HCT116 (cell line): ENCODE data around the gene RILPL1. TPM values are rescaled to one million over a fixed set of nuclear protein-coding genes. Genes with fewer than 3 reads are reported as not detected.

Experiments
- ATAC-seq: fragments of 200-7000 bp; cut with Tn5 transposase; 2 replicates; pipeline ENCODE4 v1.9.1; 2020; ENCODE audit warnings: mild to moderate bottlenecking, moderate library complexity
- BruUV-seq: library from RNA; stranded (reverse); fragments of 400-500 nt; replicated peaks from 2 replicates; lab custom pipeline; 2021; lab: Mats Ljungman, UMichigan
- CTCF ChIA-PET: fragments of 300-600 bp; sonication (Branson Sonifier 250); formaldehyde crosslinking; loops from one replicate; lab custom pipeline; 2021; ENCODE audit warnings: antibody characterized with exemption; lab: Charles Lee
- POLR2A ChIA-PET: fragments of 300-600, 350-600 bp; sonication (Branson Sonifier 250); formaldehyde crosslinking; loops from one replicate; lab custom pipeline; 2021; ENCODE audit warnings: antibody characterized with exemption; lab: Charles Lee
- RAD21 ChIA-PET, 2 experiments: fragments of 300-600 bp; sonication (Branson Sonifier 250); formaldehyde crosslinking; loops; one replicate each; lab custom pipeline; 2023; ENCODE audit warnings: low total read pairs in 2 of 2; ENCODE audit not compliant: uncharacterized antibody in 2 of 2, unreplicated experiment in 2 of 2, low non-redundant PET in 1 of 2; lab: Charles Lee
- DNase-seq: peaks from one replicate; pipeline ENCODE4 v3.0.0-alpha.2; 2010; ENCODE audit warnings: low read depth, low spot score
- H2AFZ ChIP-seq: fragments of 200-600 bp; shearing (Covaris generic), sonication (generic); 2 replicates; pipeline ENCODE4 v1.6.1; 2017; ENCODE audit warnings: low read depth, mixed run types, mixed read lengths, antibody characterized with exemption, low read length; ENCODE audit not compliant: poor library complexity, severe bottlenecking
- H3K27ac ChIP-seq: 2 replicates; pipeline ENCODE4 v1.5.1; 2012; ENCODE audit warnings: low read depth, low read length
- H3K27me3 ChIP-seq: fragments of 200-600 bp; sonication (generic); 2 replicates; pipeline ENCODE4 v1.6.1; 2016; ENCODE audit warnings: mixed run types, low read length, mixed read lengths; ENCODE audit not compliant: insufficient read depth
- H3K36me3 ChIP-seq, 2 experiments: fragments of 200-500 bp in 1 of 2; fragments of 200-600 bp in 1 of 2; sonication (Bioruptor generic) in 1 of 2; sonication (generic) in 1 of 2; 2 replicates each; pipeline versions ENCODE4 v1.5.1 to v1.6.1; 2014 to 2016; ENCODE audit warnings: low read length in 2 of 2, inconsistent platforms in 1 of 2, mixed read lengths in 1 of 2, mixed run types in 1 of 2; ENCODE audit not compliant: insufficient read depth in 2 of 2, control insufficient read depth in 1 of 2
- H3K4me1 ChIP-seq, 2 experiments: fragments of 200-600 bp in 1 of 2; sonication (generic) in 1 of 2; 2 replicates each; pipeline versions ENCODE4 v1.5.1 to v1.6.1; 2012 to 2017; ENCODE audit warnings: low read length in 2 of 2, inconsistent platforms in 1 of 2, mild to moderate bottlenecking in 1 of 2, mixed read lengths in 1 of 2, mixed run types in 1 of 2, moderate library complexity in 1 of 2; ENCODE audit not compliant: insufficient read depth in 2 of 2, control insufficient read depth in 1 of 2
- H3K4me2 ChIP-seq: fragments of 200-600 bp; sonication (generic); 2 replicates; pipeline ENCODE4 v1.6.1; 2017; ENCODE audit warnings: mixed run types, low read length, mixed read lengths
- H3K4me3 ChIP-seq, 2 experiments: fragments of 200-600 bp in 1 of 2; sonication (generic) in 1 of 2; replicated peaks in 1 of 2; 2 replicates each; pipeline ENCODE4 v1.5.1; 2011 to 2016; ENCODE audit warnings: low read length in 2 of 2, control low read depth in 1 of 2, low read depth in 1 of 2, mild to moderate bottlenecking in 1 of 2, mixed read lengths in 1 of 2, mixed run types in 1 of 2
- H3K79me2 ChIP-seq: fragments of 200-600 bp; sonication (generic); 2 replicates; pipeline ENCODE4 v1.6.1; 2017; ENCODE audit warnings: mild to moderate bottlenecking, mixed run types, low read length, moderate library complexity, mixed read lengths; ENCODE audit not compliant: insufficient read depth
- H3K9ac ChIP-seq: fragments of 200-600 bp; sonication (generic); 2 replicates; pipeline ENCODE4 v1.6.1; 2016; ENCODE audit warnings: low read length, mixed read lengths
- H3K9me2 ChIP-seq: fragments of 200-600 bp; sonication (generic), shearing (Covaris generic); 2 replicates; pipeline ENCODE4 v1.6.1; 2017; ENCODE audit warnings: mixed run types, mild to moderate bottlenecking, moderate library complexity; ENCODE audit not compliant: insufficient read depth
- H3K9me3 ChIP-seq, 2 experiments: fragments of 200-500 bp in 1 of 2; fragments of 200-600 bp in 1 of 2; sonication (Bioruptor generic) in 1 of 2; sonication (generic) in 1 of 2; 2 replicates each; pipeline ENCODE4 v1.6.1; 2014 to 2017; ENCODE audit warnings: low read length in 2 of 2, mixed read lengths in 2 of 2, inconsistent platforms in 1 of 2, low read depth in 1 of 2, mild to moderate bottlenecking in 1 of 2, mixed run types in 1 of 2, moderate library complexity in 1 of 2; ENCODE audit not compliant: control insufficient read depth in 1 of 2, insufficient read depth in 1 of 2
- H4K20me1 ChIP-seq: fragments of 200-600 bp; sonication (generic), shearing (Covaris generic); 2 replicates; pipeline ENCODE4 v1.6.1; 2017; ENCODE audit warnings: mixed run types, mild to moderate bottlenecking, moderate library complexity; ENCODE audit not compliant: insufficient read depth
- ELF1 ChIP-seq: IDR thresholded peaks from 2 replicates; pipeline ENCODE4 v1.6.1; 2012; ENCODE audit warnings: low read depth, borderline replicate concordance
- FOSL1 ChIP-seq: IDR thresholded peaks from 2 replicates; pipeline ENCODE4 v1.6.1; 2012; ENCODE audit warnings: low read depth
- MAX ChIP-seq: IDR thresholded peaks from 2 replicates; pipeline ENCODE4 v1.6.1; 2012
- POLR2A ChIP-seq: IDR thresholded peaks from 2 replicates; pipeline ENCODE4 v1.7.0; 2011; ENCODE audit warnings: borderline replicate concordance; ENCODE audit not compliant: insufficient read depth, insufficient read length; ENCODE audit errors: extremely low read depth
- REST ChIP-seq: IDR thresholded peaks from 2 replicates; pipeline ENCODE4 v1.6.1; 2012; ENCODE audit warnings: low read depth
- SIN3A ChIP-seq: IDR thresholded peaks from 2 replicates; pipeline ENCODE4 v1.6.1; 2012; ENCODE audit warnings: low read depth
- SP1 ChIP-seq: IDR thresholded peaks from 2 replicates; pipeline ENCODE4 v1.6.1; 2012; ENCODE audit warnings: low read depth
- TCF7L2 ChIP-seq: IDR thresholded peaks from 2 replicates; pipeline ENCODE4 v1.7.0; 2011; ENCODE audit warnings: borderline replicate concordance, inconsistent platforms; ENCODE audit not compliant: insufficient read depth, insufficient read length; ENCODE audit errors: extremely low read depth
- ZFX ChIP-seq: fragments of 450-650 bp; IDR thresholded peaks from 2 replicates; pipeline ENCODE4 v1.6.1; 2017
- intact Hi-C: fragments of 100-400 bp; cut with micrococcal nuclease; formaldehyde crosslinking; loops from 2 replicates; pipeline ENCODE4 v1.10.0; 2022
- total RNA-seq: library from RNA; stranded (reverse); gene quantifications from one replicate; pipeline ENCODE4 v1.2.1, GENCODE V29; 2021; ENCODE audit not compliant: unreplicated experiment

Gene RILPL1
- total RNA-seq, 1 experiment from 2014 or later, result 11.8 TPM

DNA sequence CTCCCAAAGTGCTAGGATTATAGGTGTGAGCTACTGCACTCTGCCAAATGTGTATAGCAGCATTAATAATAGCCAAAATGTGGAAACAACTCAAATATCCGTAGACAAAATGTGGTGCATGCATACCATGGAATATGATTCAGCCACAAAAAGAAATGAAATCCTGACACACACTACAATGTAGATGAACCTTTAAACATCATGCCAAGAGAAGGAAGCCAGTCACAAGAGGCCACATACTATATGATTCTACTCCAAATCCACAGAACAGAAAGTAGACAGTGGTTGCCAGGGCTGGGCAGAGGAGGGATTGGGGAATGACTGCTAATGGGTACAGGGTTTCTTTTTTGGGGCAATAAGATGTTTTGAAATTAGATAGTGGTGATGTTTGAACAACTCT is 43.1 kb upstream of the RILPL1 start:
- Histone ChIP-seq H3K27ac (no peak overlapping the region), H3K27me3 (no peaks in the 10 kb centered on the region), H3K4me1 (peaks cover 0 to under 1% of the 10 kb centered on the region in 2 experiments; a peak in 2 of 4 replicates), H3K9ac (no peak overlapping the region), H3K4me3 (no peak overlapping the region), H3K4me2 (no peak overlapping the region), H4K20me1 (no peaks in the 10 kb centered on the region), H2AFZ (no peak overlapping the region), H3K36me3 (no peaks in the 10 kb centered on the region), H3K9me3 (peaks cover 0 to 6% of the 10 kb centered on the region in 2 experiments; a peak in 1 of 4 replicates), H3K79me2 (peaks cover 6% of the 10 kb centered on the region; the same call in 1 of the 2 replicates), H3K9me2 (no peaks in the 10 kb centered on the region)
- ChIA-PET RAD21 (no interaction called here), CTCF (no interaction called here), POLR2A (no interaction called here)
- BruUV-seq, result no TSS peak
- intact Hi-C loops, result no loop called here
- ATAC-seq (no peak), DNase-seq (no peak)
- TF ChIP-seq SIN3A (no peak), SP1 (no peak), MAX (no peak), ZFX (no peak), ELF1 (no peak), FOSL1 (no peak), TCF7L2 (no peak), REST (no peak), POLR2A (no peak)
